Femur (tissue), 1 donor: ENCODE data around the gene TLE1.

ENCODE experiments used
- DNase-seq: peaks from one replicate; pipeline ENCODE4 v3.0.0-alpha.2; 2017

Gene TLE1

GRCh38 chr9:81542118-81542889, 147.0 kb downstream of the TLE1 start:
- no peak for DNase-seq

- no peak for DNase-seq
Observed at GRCh38 chr9:81540142-81540710, 149.1 kb downstream of the TLE1 start.

GRCh38 chr9:81539317-81539716, 150.0 kb downstream of the TLE1 start:
- DNase-seq = no peak

GRCh38 chr9:81538890-81539289, 150.5 kb downstream of the TLE1 start:
- no peak for DNase-seq

DNA sequence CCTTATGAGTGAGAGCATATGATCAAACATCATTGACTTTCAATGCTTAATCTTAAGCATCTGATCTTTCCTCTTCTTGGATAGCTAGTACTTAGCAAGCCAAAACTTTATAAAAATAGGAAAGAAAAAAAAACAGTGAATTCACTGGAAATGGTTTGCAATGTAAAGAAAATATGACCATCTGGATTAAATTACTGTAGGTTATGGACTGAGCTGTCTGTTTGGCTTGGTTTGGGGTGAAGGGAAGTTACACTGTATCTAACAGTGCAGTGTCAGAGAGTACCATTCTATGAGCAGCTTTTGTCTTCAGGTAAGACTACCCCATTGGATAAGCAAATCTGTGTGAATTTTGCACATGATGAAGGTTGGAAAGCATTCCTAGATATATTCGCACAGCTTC, 151.4 kb downstream of the TLE1 start:
- no peak for DNase-seq

DNA sequence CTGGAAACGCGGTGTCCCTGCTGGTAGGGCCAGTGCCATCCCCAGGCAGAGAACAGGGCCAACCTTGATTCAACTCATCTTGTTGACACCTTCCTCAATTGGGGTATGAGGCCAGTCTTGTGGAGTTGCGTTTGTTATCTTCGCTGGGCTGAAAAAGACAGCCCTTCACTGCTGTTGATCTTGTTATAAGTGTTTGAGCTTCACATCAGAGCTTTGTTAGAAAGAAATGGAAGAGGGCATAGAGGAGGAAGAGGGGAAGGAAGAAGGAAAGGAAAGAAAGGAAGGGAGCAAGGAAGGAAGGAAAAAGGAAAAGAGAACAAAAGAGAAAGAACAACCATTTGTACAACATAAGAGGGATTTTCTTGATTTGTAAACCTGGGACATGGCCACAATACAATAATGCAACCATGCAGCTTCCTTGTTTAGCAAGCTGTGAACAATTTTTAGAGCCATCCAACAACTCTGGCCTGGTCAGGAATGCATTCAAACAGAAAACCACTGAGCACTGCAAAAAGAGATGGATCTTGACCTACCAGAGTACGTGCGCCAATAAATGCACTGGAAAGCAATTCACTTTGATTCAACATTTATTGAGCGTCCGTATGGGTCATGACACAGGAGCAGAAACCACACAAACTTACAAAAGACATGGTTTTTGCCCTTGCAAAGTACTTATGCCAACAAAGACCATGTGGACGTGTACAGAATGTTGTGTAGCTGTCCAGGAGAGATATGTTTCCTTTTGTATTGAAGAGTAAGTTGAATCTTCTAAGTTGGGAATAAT, 152.9 kb downstream of the TLE1 start:
- no peak for DNase-seq

- DNase-seq = no peak
Observed at GRCh38 chr9:81535542-81536241, 153.7 kb downstream of the TLE1 start.

GRCh38 chr9:81534138-81534875, 155.0 kb downstream of the TLE1 start:
- DNase-seq = no peak
